ENCODE results near the gene SCML2. TPM values are rescaled to one million over a fixed set of nuclear protein-coding genes. Genes with fewer than 3 reads are reported as not detected.
"Not testable (repeated sequence)": the region's sequence is repeated elsewhere in the genome, so short reads cannot be mapped to it uniquely, and the experiment has no call there.

SCML2 gene
- total RNA-seq = 7.8 TPM

DNA sequence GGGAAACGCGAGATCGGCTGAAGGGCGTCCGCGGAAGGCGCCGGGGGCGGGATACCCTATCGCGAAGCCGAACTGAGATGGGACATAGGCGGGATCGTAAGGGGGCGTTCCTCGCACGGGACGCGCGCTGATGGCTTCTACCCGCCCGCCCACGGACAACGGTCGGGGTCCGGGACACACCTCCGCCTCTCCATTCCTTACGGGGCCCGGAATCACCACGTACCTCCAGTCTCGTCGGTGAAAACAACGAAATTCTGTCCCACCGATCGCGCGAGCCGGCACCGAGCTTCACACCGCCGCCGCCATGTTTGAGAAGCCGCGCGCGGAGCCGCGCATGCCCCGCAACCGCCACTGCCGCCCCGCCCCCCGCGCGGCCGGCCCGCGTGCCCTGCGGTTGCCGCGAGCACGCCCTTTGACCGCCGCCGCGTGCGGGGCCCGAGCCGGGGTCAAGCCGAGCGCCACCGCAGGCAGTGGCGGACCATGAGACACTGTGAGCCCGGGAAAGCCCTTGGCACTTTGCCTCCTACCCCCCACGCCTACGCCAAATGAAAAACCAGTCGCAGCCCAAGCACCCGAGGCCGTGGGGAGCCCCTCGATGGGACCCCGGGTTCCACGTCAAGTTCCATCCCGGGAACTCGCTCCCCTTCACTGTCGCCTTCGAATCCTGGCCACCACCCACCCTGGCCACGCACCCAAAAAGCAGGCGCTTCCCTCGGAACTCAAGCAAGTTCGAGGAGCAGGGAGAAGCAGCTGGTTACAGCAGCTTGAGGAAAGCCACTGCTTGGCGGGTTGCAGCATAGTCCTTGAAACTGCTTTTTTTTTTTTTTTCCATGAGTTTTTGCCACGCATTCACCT, at the start of gene SCML2:
SCML2 (minus strand) TSS at position 320 of the 855 bp plus-strand sequence. CDS start 20,617 bp downstream, outside the sequence.
- peak in 2 of 3 donors; percentile 45 to 49 for DNase-seq (ENCODE audit: low read depth in 2 of 3, low spot score in 2 of 3)

DNA sequence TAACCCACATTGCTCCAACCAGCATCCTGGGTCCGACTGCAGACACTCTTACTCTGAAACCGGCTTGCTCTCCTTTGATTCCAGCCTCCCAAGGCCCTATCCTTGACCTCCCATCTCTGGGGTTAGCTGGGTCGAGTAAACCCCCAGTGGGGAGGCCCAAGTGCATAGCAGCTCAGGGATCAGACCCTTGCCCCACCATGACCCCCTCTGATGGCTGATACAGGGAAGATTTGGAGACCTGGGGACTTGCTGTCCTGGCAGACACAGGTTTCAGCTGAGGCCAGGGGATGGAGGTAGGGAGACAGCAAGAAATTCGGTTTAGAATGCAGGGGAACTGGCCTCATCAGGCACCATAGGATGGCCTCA, 47.3 kb upstream of the SCML2 start:
- no peak for DNase-seq (ENCODE audit: low read depth in 2 of 3, low spot score in 2 of 3)

DNA sequence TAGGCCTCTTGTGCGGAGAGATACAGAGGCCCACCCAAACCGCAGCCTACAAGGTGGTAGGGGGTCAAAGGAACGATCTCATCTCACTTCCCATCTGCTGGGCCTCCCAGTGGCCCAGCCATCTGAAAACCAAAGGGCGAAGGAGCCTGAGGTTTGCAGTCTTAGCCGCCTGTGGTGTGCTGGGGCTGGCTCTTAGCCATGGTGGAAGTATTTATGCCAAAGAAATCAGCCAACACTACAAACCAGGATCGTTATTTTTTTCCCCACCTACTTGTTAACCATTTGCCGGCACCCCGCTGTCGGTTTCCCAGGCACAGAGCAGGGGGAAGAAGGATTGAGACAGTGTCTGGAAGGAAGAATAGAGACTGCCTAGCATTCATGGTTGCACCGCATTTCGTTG, 40.0 kb upstream of the SCML2 start:
- DNase-seq (ENCODE audit: low read depth in 2 of 3, low spot score in 2 of 3) = no peak

DNA sequence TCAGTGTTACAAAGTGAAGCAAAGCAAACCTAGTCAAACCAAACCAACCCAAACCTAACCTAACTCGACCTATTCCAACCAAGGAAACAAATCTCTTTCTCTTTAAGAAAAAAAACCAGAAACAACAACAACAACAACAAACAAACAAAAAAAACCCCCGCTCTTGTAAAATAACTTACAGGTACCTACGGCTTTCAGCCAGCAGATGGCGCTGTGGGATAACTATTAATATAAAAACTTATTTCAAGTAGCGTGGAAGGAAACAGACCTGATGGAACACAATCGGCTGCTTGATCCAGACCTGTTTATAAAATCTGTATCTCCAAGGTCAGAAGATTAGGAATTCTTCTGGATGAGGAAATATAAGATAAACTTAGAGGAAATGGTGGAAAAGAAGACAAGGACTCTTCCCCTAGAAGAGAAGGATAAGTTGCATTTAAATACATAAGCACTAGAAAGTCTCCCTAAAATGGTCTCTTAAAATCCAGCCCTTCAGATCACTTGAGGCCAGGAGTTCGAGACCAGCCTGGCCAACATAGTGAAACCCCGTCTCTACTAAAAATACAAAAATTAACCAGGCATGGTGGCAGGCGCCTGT, 36.6 kb upstream of the SCML2 start:
- peak; percentile 43 to 54 (median 51) for DNase-seq (ENCODE audit: low read depth in 2 of 3, low spot score in 2 of 3)

DNA sequence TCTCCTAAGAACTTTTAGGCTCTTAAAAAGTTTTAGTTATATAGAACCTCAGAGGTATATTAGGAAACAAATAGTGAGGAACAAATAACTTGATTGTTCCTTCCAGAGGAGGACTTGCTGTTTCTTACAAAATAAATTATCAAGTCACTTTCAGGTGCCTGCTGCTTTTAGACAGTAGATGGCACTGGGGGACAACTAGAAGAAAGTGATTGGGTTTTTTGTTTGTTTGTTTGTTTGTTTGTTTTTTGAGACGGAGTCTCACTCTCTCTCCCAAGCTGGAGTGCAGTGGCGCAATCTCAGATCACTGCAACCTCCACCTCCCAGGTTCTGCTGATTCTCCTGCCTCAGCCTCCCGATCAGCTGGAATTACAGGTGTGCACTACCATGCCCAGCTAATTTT, 35.5 kb upstream of the SCML2 start:
- no peak for DNase-seq (ENCODE audit: low read depth in 2 of 3, low spot score in 2 of 3)

DNA sequence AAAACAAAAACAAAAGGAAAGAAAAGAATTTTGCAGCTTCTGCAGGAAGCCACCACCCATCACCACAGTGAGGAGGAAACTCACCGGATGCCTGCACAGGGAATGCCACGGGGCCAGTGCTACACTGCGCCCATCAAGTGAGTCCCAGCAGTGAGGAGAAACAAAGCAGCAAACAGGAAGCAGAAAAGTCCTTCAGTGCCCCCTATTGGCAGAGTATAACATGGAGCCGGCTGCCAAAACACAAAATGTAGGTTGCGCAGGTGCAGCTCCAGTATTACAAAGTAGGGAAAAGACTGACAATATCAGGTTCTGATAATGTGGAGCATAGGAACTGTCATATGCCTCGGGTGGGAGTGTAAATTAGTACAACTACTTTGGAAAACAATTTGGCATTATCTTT, 23.3 kb upstream of the SCML2 start:
- peak in 2 of 3 donors; percentile 50 to 73 for DNase-seq (ENCODE audit: low read depth in 2 of 3, low spot score in 2 of 3)

DNA sequence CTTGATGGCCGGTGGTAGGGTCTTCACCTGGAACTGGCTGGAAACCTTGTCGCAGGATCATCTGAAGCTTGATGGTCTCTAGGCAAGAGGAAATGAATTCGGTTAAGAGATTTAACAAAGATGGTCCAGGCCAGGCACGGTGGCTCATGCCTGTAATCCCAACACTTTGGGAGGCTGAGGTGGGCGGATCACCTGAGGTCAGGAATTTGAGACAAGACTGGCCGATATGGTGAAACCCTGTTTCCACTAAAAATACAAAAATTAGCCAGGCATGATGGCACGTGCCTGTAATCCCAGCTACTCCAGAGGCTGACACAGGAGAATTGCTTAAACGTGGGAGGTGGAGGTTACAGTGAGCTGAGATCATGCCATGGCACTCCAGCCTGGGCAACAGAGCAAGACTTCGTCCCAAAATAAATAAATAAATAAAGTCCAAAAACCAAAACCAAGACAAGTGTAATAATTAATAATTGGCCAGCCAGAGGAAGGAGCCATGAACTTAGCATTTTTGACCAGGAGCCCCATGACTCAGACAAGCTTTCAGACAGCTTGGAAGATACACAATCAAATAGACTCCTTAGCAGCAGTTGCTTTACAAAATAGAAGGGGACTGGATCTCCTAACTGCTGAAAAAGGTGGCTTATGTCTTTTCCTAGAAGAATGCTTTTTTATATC, 20.8 kb upstream of the SCML2 start:
- not testable (repeated sequence) for DNase-seq (ENCODE audit: low read depth in 2 of 3, low spot score in 2 of 3)

DNA sequence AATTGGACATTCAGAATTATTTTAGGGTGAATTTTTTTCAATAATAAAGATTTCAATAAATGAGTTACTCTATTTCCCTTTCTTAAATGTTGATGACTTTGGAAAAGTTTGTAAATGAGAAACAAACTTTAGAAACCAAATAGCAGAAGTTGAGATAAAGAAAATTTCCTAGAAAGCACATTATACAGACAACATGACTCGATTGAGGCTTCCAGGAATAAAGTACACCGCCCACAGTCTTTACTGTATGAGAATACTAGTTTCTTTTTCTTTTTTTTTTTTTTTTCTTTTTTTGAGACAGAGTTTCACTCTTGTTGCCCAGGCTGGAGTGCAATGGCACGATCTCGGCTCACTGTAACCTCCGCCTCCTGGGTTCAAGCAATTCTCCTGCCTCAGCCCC, 14.6 kb upstream of the SCML2 start:
- peak in 1 of 3 donors; percentile 29 for DNase-seq (ENCODE audit: low read depth in 2 of 3, low spot score in 2 of 3)

DNA sequence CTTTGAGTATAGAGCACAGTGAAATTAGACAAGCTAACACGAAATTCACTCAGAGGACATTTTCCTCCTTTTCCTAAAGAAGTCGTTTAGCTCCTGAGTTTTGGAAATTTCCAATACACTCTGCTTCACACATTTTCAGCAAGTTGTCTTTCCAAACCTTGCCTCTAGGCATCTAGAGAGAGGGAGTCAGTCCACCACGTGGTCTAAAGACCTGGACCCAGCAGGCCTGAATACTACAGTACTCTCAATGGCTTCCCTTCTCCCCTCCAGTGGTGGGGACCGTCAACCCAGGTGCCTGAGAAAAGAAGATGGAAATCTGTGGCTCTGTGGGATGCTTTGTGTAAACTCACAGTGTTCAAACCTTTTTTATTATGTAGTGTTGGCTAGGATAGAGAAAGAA, 13.9 kb upstream of the SCML2 start:
- no peak for DNase-seq (ENCODE audit: low read depth in 2 of 3, low spot score in 2 of 3)

DNA sequence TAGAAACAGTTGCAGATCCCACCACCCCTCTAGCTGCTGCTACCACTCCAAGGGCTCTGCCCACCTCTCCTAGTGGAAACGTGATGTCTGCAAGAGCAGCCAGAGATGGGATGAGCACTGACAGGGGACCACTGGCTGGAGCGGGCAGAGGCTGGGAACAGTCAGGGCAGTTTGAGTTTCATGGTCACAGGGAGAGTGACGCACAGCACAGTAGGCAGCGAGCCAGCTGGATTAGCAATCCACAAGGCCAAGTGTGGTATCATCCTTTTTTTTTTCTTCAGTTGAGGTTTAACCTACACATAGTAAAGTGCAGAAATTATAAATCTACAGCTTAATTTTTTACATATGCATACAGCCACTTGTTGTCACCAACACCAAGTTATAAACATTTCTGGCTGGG, 6.4 kb upstream of the SCML2 start:
- no peak for DNase-seq (ENCODE audit: low read depth in 2 of 3, low spot score in 2 of 3)

DNA sequence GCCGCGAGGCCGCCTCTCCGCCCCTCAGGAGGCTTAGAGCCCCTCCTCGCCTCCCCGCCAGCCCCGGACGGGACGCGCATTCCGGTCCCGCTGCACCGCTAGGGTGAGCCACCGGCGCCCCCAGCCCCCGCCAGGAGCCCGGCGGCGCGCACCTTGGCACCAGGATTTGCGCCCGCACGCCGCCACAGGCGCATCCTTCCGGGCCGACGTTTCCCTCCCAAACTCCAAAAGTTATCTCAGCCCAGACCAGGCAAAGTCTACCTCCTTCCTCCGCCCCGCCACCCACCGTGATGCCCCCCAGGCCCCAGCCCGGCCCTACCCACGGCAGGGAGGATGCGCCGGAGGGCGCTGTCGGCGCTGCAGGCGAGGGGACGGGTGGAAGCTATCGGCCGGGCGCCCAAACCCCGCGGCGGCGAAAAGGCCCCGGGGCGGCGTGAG, 538 bp downstream of the SCML2 start:
- DNase-seq (ENCODE audit: low read depth in 2 of 3, low spot score in 2 of 3) = peak in 2 of 3 donors; percentile 41 to 44

DNA sequence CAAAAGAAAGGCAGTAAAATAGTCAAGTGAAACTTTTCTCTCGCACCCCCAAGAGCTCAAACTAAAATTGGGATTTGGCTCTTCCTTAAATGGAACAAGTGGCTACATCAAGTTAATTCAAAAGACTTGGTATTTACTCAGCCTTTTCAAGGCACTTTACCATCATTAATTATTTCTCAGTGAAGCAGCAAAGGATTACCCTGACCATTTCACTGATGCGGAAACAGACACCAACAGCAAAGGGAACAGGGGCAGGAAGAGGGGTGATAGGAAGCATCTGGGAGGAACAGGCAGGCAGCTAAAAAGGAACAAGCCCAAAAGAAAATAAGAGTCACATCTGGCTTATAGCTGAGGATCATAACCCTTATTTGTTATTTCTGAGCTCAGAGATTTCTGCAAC, 2.7 kb downstream of the SCML2 start:
- peak in 2 of 3 donors; percentile 32 to 71 for DNase-seq (ENCODE audit: low read depth in 2 of 3, low spot score in 2 of 3)

DNA sequence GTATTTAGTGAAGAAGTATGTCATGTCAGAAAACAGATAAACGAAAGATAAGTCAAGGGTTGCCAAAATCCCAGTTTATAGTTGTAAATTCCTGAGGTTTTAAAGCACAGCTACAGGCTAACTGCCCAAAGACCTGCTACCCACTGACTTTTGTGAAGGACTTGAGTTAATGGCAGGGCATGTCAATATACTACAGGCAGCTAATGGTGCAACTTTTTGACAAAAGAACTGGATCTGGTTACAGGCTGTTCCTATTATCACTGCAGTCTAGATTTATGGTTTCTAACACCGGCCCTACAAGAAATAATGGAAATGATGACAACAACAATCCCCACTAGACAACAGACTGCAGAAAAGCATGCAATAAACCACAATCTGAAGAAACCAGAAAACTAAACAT, 6.4 kb downstream of the SCML2 start:
- DNase-seq (ENCODE audit: low read depth in 2 of 3, low spot score in 2 of 3) = peak in 1 of 3 donors; percentile 5

DNA sequence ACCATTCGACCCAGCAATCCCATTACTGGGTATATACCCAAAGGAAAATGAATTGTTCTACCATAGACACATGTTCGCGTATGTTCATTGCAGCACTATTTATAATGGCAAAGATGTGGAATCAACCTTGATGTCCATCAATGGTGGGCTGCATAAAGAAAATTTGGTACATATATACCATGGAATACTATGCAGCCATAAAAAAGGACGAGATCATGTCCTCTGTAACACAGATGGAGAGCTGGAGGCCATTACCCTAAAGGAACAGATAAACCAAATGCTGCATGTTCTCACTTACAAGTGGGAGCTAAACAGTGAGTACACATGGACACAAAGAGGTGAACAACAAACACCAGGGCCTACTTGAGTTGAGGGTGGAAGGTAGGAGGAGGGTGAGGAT, 45.1 kb downstream of the SCML2 start:
- no peak for DNase-seq (ENCODE audit: low read depth in 2 of 3, low spot score in 2 of 3)

DNA sequence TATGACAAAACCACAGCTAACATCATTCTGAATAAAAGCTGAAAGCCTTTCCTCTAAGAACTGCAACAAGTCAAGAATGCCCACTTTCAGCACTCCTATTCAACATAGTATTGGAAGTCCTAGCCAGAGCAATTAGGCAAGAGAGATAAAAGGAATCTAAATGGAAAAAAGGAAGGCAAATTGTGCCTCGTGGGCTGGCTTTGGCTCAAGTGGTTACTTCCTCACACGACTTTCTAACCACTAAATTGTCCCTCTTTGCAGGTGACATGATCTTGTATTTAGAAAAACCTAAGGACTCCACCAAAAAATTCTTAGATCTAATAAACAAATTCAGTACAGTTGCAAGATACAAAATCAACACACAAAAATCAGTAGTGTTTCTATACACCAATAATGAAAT, 57.2 kb downstream of the SCML2 start:
- peak in 1 of 3 donors; percentile 15 for DNase-seq (ENCODE audit: low read depth in 2 of 3, low spot score in 2 of 3)

DNA sequence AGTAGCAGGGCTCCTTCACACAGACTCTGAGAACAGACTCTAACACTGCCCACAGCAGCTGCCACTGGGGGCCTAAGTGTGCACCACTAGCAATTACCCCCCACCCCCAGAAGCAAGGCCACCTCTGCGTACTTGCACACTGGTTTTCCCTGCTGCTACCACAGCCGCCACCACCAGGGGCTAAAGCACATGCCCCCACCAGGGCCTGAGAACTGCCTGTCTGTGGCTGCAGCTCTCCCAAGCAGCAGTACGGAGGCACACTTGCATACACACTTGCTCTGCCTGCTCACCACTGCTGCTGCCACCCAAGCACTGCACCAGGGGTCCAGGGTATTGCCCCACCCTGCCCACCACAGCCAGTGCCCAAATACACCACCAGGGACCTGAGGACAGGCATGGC, 59.6 kb downstream of the SCML2 start:
- no peak for DNase-seq (ENCODE audit: low read depth in 2 of 3, low spot score in 2 of 3)

DNA sequence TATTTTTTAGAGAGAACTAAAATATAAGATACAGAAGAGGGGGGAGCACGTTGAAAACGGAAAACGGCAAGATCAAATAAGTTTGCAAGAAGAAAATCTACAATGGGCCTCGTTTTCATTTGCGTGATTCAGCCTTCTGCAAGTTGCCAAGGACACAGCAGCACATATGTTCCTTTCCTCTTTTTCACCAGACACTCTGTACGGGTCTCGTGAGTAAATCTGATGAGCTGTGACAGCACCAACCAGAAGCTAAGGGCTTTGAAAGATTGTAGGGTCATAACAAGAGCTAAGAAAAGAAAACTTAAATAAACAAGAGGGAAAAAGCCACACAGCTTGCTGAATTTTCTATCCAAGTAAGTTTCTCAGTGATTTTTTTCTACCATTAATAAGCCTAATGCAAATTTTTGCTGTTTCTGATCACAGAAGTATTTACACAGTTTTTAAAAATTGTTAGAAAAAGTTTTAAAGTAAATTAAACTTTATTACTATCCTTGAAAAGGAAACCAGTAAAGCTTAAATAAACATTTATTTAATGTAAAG, 63.4 kb downstream of the SCML2 start:
- peak in 1 of 3 donors; percentile 12 for DNase-seq (ENCODE audit: low read depth in 2 of 3, low spot score in 2 of 3)

DNA sequence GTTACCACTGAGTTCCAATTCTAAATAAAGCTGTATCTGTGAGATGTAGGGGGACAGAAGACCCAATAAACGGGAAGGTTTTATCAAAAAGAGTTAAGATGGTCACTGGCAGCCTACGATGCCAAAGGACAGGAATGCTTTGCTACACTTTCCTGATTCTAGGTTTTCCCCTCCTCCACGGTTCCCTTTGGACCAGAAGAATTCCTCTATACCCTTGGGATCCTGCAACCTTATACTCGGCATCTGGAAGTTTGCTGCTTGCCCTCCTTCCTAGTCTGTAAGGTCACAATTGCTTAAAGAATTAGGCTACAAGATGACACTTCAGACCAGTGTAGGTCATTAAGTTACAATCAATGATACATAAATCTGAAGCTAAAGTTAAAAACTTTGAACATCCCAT, 64.3 kb downstream of the SCML2 start:
- no peak for DNase-seq (ENCODE audit: low read depth in 2 of 3, low spot score in 2 of 3)

DNA sequence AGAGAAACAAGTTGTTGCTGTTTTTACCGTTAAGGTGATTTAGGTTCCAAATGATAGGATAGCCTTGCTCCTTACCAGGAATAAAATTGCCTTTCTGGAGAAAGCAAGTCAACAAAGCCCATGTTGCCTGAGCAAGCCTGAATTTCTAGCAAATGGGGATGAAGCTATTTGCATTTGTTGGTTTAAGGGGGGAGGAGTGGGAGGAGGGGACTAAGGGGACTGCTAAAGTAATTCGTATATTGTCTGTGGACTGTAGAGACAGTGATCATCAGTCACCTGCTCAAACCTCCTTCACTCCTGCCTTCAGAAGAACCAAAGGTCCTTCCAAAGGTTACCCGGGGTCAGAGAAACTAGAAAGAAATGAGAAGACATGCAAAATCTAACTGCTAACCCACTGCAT, 65.8 kb downstream of the SCML2 start:
- DNase-seq (ENCODE audit: low read depth in 2 of 3, low spot score in 2 of 3) = no peak

DNA sequence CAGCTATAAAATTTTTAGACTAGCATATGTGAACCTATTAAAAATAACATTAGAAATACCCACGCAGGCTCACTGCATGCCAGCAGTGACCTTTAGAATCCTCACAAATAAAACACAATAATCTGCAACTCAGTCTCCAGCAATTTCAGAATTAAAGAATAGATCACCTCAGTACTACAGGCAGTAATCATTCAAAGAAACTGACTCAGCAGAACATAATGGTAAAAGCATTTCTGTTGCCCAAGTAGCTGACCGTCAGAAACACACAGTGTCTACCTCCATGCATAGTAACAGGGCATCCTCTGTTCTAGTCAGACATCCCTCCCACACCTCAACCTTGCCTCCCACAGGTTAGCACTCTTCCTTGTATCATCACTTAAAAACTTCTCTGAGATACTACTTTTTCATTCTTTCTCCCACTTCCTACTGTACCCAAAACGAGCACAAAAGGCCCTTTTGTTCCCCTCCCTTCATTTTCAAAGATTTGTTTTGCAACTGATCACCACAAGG, 68.1 kb downstream of the SCML2 start:
- DNase-seq (ENCODE audit: low read depth in 2 of 3, low spot score in 2 of 3) = no peak

DNA sequence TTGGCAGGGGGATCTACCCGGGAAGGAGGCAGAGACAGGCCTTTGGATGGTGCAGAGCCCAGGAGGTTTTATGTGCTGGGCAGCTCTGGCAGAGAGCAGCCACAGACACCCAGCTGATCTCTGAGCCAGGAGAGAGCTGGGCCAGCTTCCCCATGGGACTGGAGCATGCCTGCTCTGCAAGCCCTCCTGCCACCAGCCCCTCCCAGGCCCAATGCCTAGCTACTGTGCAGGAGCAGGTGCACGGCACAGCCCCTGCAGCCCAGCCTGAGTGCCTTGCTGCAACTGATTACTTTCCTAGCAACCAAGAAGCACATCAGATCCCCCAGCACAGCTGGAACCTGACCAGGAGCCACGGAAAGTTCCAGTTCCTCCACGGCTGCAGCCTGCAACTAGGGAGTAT, 76.0 kb downstream of the SCML2 start:
- no peak for DNase-seq (ENCODE audit: low read depth in 2 of 3, low spot score in 2 of 3)

All from hematopoietic multipotent progenitor cell (in vitro differentiated cells).